Activated CD4-positive, alpha-beta T cell treated with anti-CD3 and anti-CD28 coated beads, Interleukin-2, amount 50 U/mL, for 48 hours (primary cell): Measurements from ENCODE around the gene FGGY.
"Not testable (repeated sequence)": the region's sequence is repeated elsewhere in the genome, so short reads cannot be mapped to it uniquely, and the experiment has no call there.

Experiments
- DNase-seq, 2 experiments: peaks; one replicate each; pipeline ENCODE4 v3.0.0-alpha.2; 2020

The FGGY gene

GRCh38 chr1:59296358-59297256 is at the start of gene FGGY:
TSS of gene FGGY (plus strand) at chr1:59297094. CDS start at chr1:59321550, 24,456 bp downstream.
- DNase-seq, result peak; percentile 84 to 88

- DNase-seq, result no peak
Observed at GRCh38 chr1:59248758-59249157, 48.1 kb upstream of the FGGY start.

GRCh38 chr1:59249396-59250137 is 47.3 kb upstream of the FGGY start:
- DNase-seq, result no peak

GRCh38 chr1:59251061-59251460 is 45.8 kb upstream of the FGGY start:
- DNase-seq, result not testable (repeated sequence)

GRCh38 chr1:59256429-59256828 is 40.5 kb upstream of the FGGY start:
- DNase-seq, result not testable (repeated sequence)

- no peak for DNase-seq
Observed at GRCh38 chr1:59258412-59259032, 38.4 kb upstream of the FGGY start.

- no peak for DNase-seq
Observed at GRCh38 chr1:59261537-59261936, 35.4 kb upstream of the FGGY start.

GRCh38 chr1:59262631-59263030 is 34.3 kb upstream of the FGGY start:
- DNase-seq, result no peak

GRCh38 chr1:59263111-59263510 is 33.8 kb upstream of the FGGY start:
- DNase-seq, result no peak

- no peak for DNase-seq
Observed at GRCh38 chr1:59265622-59266021, 31.3 kb upstream of the FGGY start.

- DNase-seq, result no peak
Observed at GRCh38 chr1:59266180-59266926, 30.5 kb upstream of the FGGY start.

GRCh38 chr1:59266927-59267293 is 30.0 kb upstream of the FGGY start:
- no peak for DNase-seq

GRCh38 chr1:59268406-59268805 is 28.5 kb upstream of the FGGY start:
- DNase-seq, result no peak

GRCh38 chr1:59271561-59272260 is 25.2 kb upstream of the FGGY start:
- DNase-seq, result no peak

- no peak for DNase-seq
Observed at GRCh38 chr1:59272507-59272906, 24.4 kb upstream of the FGGY start.

- DNase-seq, result no peak
Observed at GRCh38 chr1:59276439-59276851, 20.4 kb upstream of the FGGY start.

GRCh38 chr1:59278780-59279354 is 18.0 kb upstream of the FGGY start:
- DNase-seq, result no peak

- DNase-seq, result no peak
Observed at GRCh38 chr1:59279645-59280044, 17.2 kb upstream of the FGGY start.

- DNase-seq, result no peak
Observed at GRCh38 chr1:59282951-59283350, 13.9 kb upstream of the FGGY start.

- DNase-seq, result no peak
Observed at GRCh38 chr1:59285691-59286090, 11.2 kb upstream of the FGGY start.

GRCh38 chr1:59288046-59288445 is 8.8 kb upstream of the FGGY start:
- no peak for DNase-seq

- no peak for DNase-seq
Observed at GRCh38 chr1:59289570-59289969, 7.3 kb upstream of the FGGY start.
